K562 (cell line): ENCODE results near the gene SLC25A42. TPM values are rescaled to one million over a fixed set of nuclear protein-coding genes. Genes with fewer than 3 reads are reported as not detected.
A peak's percentile ranks its signal among the peaks of the same experiment; 100 is the strongest.

Experiments
- CBFA2T2 ChIP-seq: fragments of 450-650 bp; conservative IDR thresholded peaks from 2 replicates; pipeline ENCODE4 v1.6.1; 2017; ENCODE audit warnings: mild to moderate bottlenecking
- CLOCK ChIP-seq: fragments of 250-450 bp; sonication (Bioruptor Pico); IDR thresholded peaks from 2 replicates; pipeline ENCODE4 v1.4.0; 2020; ENCODE audit warnings: mild to moderate bottlenecking, moderate library complexity, borderline replicate concordance
- GTF2A2 ChIP-seq: IDR thresholded peaks from 2 replicates; pipeline ENCODE4 v1.6.1; 2016; ENCODE audit warnings: mild to moderate bottlenecking, missing genetic modification characterization, missing compliant biosample characterization
- JUN ChIP-seq, 2 experiments: sonication (generic) in 1 of 2; formaldehyde crosslinking in 1 of 2; IDR thresholded peaks; 2 replicates each; pipeline versions ENCODE4 v1.6.1 to v1.8.0; 2012 to 2022; ENCODE audit warnings: borderline replicate concordance in 2 of 2, mild to moderate bottlenecking in 2 of 2, improper control_type of control experiment in 1 of 2, low read depth in 1 of 2, low read length in 1 of 2, missing genetic modification reagents in 1 of 2
- KDM1A ChIP-seq, 2 experiments: fragments of 450-650 bp; IDR thresholded peaks; 2 replicates each; pipeline ENCODE4 v1.6.1; 2016; ENCODE audit warnings: mild to moderate bottlenecking in 2 of 2
- KDM5B ChIP-seq: fragments of 200-600 bp; sonication (generic); IDR thresholded peaks from 2 replicates; pipeline ENCODE4 v1.6.1; 2012; ENCODE audit warnings: low read depth, mild to moderate bottlenecking, moderate library complexity, low read length, control low read depth, inconsistent platforms; ENCODE audit not compliant: insufficient replicate concordance
- MCM3 ChIP-seq: fragments of 450-650 bp; IDR thresholded peaks from 2 replicates; pipeline ENCODE4 v1.6.1; 2016
- NFE2 ChIP-seq: IDR thresholded peaks from 2 replicates; pipeline ENCODE4 v1.6.1; 2014; ENCODE audit warnings: antibody characterized with exemption, low read depth
- NRF1 ChIP-seq, 2 experiments: fragments of 450-650 bp; IDR thresholded peaks in 1 of 2; conservative IDR thresholded peaks in 1 of 2; 2 replicates each; pipeline ENCODE4 v1.6.1; 2014; ENCODE audit warnings: mild to moderate bottlenecking in 2 of 2
- PCBP2 ChIP-seq: fragments of 200-400 bp; formaldehyde crosslinking; IDR thresholded peaks from 2 replicates; pipeline ENCODE4 v1.6.1; 2018; ENCODE audit warnings: low read length, low read depth, mild to moderate bottlenecking, moderate library complexity; ENCODE audit not compliant: poor library complexity, severe bottlenecking
- PTBP1 ChIP-seq: fragments of 200-400 bp; formaldehyde crosslinking; IDR thresholded peaks from 2 replicates; pipeline ENCODE4 v1.6.1; 2017; ENCODE audit warnings: low read depth, low read length
- SLC30A9 ChIP-seq: fragments of 250-450 bp; sonication (Bioruptor Pico); IDR thresholded peaks from 2 replicates; pipeline ENCODE4 v1.8.0; 2022; ENCODE audit warnings: mild to moderate bottlenecking, moderate library complexity
- ZNF586 ChIP-seq: fragments of 450-650 bp; formaldehyde crosslinking; conservative IDR thresholded peaks from 2 replicates; pipeline ENCODE4 v1.4.0; 2020; ENCODE audit warnings: mild to moderate bottlenecking, moderate library complexity
- ZNF740 ChIP-seq, 3 experiments: fragments of 200-800 bp in 1 of 3; sonication (Bioruptor generic) in 1 of 3; sonication (generic) in 1 of 3; formaldehyde crosslinking in 1 of 3; IDR thresholded peaks; 2 replicates each; pipeline versions ENCODE4 v1.6.1 to v1.8.0; 2016 to 2022; ENCODE audit warnings: mild to moderate bottlenecking in 2 of 3, missing compliant biosample characterization in 2 of 3, missing genetic modification characterization in 2 of 3, missing genetic modification reagents in 1 of 3
- polyA plus RNA-seq, 8 experiments: library from polyadenylated mRNA; depleted of rRNA in 4 of 8; stranded (reverse) in 5 of 8; unstranded in 3 of 8; fragments of >200 nt; fragmentation: Nextera tagmentation in 2 of 8; fragmentation: Illumina TruSeq in 1 of 8; extraction: Ambion mirVana in 2 of 8; extraction: Trizol in 1 of 8; gene quantifications; 2 replicates each; pipeline versions ENCODE4 v1.2.1 to v1.2.3, GENCODE V29; 2011 to 2014; ENCODE audit warnings: inconsistent platforms in 1 of 8, missing spikeins in 1 of 8
- total RNA-seq, 7 experiments: library from RNA; depleted of rRNA in 6 of 7; stranded (reverse); fragments of >200 nt in 6 of 7; fragmentation: Illumina TruSeq in 2 of 7; extraction: Trizol in 2 of 7; gene quantifications; 2 replicates each; pipeline versions ENCODE4 v1.2.1 to v1.2.3, GENCODE V29; 2011 to 2021; ENCODE audit warnings: low replicate concordance in 1 of 7
- TF ChIP-seq, protein P1 (sequence below): fragments of 450-650 bp; IDR thresholded peaks from 2 replicates; pipeline ENCODE4 v1.6.1; 2017; ENCODE audit warnings: antibody characterized with exemption, mild to moderate bottlenecking
- TF ChIP-seq, protein P2 (sequence below): sonication (generic); formaldehyde crosslinking; IDR thresholded peaks from 2 replicates; pipeline ENCODE4 v1.8.0; 2022; ENCODE audit warnings: mild to moderate bottlenecking, missing genetic modification reagents

The SLC25A42 gene
- total and polyA plus RNA-seq, 9 of the 15 experiments (the other 6 are each of a cell fraction or from before 2014, with no cell fraction given), result 0.59 to 32.2 (median 14.1) TPM

- TF ChIP-seq ZNF586 (CRISPR knock-in tag) (no peak), KDM5B (peak; percentile 93), PTBP1 (no peak), NRF1 (conservative IDR thresholded peaks at IDR 0.05 in 1 of 2, IDR thresholded peaks at IDR 0.05 in 1 of 2) (peak; percentile 55 to 57; a peak in 3 of 4 replicates), CBFA2T2 (no peak), SLC30A9 (no peak), GTF2A2 (no peak), PCBP2 (no peak), ZNF740 (CRISPR knock-in tag; IDR thresholded peaks at IDR 0.05) (peak; percentile 88), ZNF740 (tag; IDR thresholded peaks at IDR 0.05) (peak in 1 of 2 experiments; percentile 77; a peak in 1 of 4 replicates), MCM3 (no peak), JUN (IDR thresholded peaks at IDR 0.05; ENCODE audit: borderline replicate concordance, low read depth, low read length) (peak; percentile 53; the same call in 1 of the 2 replicates), JUN (CRISPR knock-in tag; IDR thresholded peaks at IDR 0.05; ENCODE audit: borderline replicate concordance) (0 out of 2 replicates have a peak, but pooled peaks have one; percentile 68), KDM1A (IDR thresholded peaks at IDR 0.05) (peak; percentile 67 to 88; a peak in 3 of 4 replicates), CLOCK (CRISPR knock-in tag) (no peak), NFE2 (peak; percentile 32; the same call in 1 of the 2 replicates)
- TF ChIP-seq, protein P1, sequence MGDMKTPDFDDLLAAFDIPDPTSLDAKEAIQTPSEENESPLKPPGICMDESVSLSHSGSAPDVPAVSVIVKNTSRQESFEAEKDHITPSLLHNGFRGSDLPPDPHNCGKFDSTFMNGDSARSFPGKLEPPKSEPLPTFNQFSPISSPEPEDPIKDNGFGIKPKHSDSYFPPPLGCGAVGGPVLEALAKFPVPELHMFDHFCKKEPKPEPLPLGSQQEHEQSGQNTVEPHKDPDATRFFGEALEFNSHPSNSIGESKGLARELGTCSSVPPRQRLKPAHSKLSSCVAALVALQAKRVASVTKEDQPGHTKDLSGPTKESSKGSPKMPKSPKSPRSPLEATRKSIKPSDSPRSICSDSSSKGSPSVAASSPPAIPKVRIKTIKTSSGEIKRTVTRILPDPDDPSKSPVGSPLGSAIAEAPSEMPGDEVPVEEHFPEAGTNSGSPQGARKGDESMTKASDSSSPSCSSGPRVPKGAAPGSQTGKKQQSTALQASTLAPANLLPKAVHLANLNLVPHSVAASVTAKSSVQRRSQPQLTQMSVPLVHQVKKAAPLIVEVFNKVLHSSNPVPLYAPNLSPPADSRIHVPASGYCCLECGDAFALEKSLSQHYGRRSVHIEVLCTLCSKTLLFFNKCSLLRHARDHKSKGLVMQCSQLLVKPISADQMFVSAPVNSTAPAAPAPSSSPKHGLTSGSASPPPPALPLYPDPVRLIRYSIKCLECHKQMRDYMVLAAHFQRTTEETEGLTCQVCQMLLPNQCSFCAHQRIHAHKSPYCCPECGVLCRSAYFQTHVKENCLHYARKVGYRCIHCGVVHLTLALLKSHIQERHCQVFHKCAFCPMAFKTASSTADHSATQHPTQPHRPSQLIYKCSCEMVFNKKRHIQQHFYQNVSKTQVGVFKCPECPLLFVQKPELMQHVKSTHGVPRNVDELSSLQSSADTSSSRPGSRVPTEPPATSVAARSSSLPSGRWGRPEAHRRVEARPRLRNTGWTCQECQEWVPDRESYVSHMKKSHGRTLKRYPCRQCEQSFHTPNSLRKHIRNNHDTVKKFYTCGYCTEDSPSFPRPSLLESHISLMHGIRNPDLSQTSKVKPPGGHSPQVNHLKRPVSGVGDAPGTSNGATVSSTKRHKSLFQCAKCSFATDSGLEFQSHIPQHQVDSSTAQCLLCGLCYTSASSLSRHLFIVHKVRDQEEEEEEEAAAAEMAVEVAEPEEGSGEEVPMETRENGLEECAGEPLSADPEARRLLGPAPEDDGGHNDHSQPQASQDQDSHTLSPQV, result peak; percentile 28; the same call in 1 of the 2 replicates
- TF ChIP-seq, protein P2, sequence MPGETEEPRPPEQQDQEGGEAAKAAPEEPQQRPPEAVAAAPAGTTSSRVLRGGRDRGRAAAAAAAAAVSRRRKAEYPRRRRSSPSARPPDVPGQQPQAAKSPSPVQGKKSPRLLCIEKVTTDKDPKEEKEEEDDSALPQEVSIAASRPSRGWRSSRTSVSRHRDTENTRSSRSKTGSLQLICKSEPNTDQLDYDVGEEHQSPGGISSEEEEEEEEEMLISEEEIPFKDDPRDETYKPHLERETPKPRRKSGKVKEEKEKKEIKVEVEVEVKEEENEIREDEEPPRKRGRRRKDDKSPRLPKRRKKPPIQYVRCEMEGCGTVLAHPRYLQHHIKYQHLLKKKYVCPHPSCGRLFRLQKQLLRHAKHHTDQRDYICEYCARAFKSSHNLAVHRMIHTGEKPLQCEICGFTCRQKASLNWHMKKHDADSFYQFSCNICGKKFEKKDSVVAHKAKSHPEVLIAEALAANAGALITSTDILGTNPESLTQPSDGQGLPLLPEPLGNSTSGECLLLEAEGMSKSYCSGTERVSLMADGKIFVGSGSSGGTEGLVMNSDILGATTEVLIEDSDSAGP, result no peak
These were observed 74.6 kb downstream of the SLC25A42 start, which contains the start of gene TMEM161A (continued) for GRCh38 chr19:19138109-19138981.
